Duodenal mucosa (tissue), 2 donors: ENCODE data around the gene MBOAT2.
"Not testable (repeated sequence)": the region's sequence is repeated elsewhere in the genome, so short reads cannot be mapped to it uniquely, and the experiment has no call there.

Experiments
- H3K27ac ChIP-seq: one replicate; pipeline ENCODE4 v1.7.0; 2013; ENCODE audit warnings: low read depth, low read length
- H3K27me3 ChIP-seq, 2 donors: one replicate each; pipeline ENCODE4 v1.7.0; 2013; ENCODE audit warnings: low read length in 2 of 2, control low read depth in 1 of 2; ENCODE audit not compliant: insufficient read depth in 2 of 2, control insufficient read depth in 1 of 2
- H3K36me3 ChIP-seq, 2 donors: one replicate each; pipeline ENCODE4 v1.7.0; 2013; ENCODE audit warnings: low read length in 2 of 2, control low read depth in 1 of 2; ENCODE audit not compliant: insufficient read depth in 2 of 2, control insufficient read depth in 1 of 2
- H3K4me1 ChIP-seq, 2 donors: one replicate each; pipeline ENCODE4 v1.7.0; 2013; ENCODE audit warnings: low read length in 2 of 2, control low read depth in 1 of 2; ENCODE audit not compliant: insufficient read depth in 2 of 2, control insufficient read depth in 1 of 2
- H3K4me3 ChIP-seq, 2 donors: one replicate each; pipeline ENCODE4 v1.7.0; 2013; ENCODE audit warnings: low read length in 2 of 2, low read depth in 1 of 2
- H3K9ac ChIP-seq, 2 donors: one replicate each; pipeline ENCODE4 v1.7.0; 2013; ENCODE audit warnings: low read length in 2 of 2, low read depth in 1 of 2
- H3K9me3 ChIP-seq, 2 donors: one replicate each; pipeline ENCODE4 v1.7.0; 2013; ENCODE audit warnings: low read length in 2 of 2, control low read depth in 1 of 2; ENCODE audit not compliant: control insufficient read depth in 1 of 2

Gene MBOAT2

GRCh38 chr2:8932702-8933101 lies 70.8 kb downstream of the MBOAT2 start:
- Histone ChIP-seq H3K4me1 (no peaks in the 10 kb centered on the region), H3K9me3 (no peaks in the 10 kb centered on the region), H3K27me3 (no peaks in the 10 kb centered on the region), H3K27ac (no peak overlapping the region), H3K36me3 (no peaks in the 10 kb centered on the region), H3K9ac (no peak overlapping the region), H3K4me3 (no peak overlapping the region)

DNA sequence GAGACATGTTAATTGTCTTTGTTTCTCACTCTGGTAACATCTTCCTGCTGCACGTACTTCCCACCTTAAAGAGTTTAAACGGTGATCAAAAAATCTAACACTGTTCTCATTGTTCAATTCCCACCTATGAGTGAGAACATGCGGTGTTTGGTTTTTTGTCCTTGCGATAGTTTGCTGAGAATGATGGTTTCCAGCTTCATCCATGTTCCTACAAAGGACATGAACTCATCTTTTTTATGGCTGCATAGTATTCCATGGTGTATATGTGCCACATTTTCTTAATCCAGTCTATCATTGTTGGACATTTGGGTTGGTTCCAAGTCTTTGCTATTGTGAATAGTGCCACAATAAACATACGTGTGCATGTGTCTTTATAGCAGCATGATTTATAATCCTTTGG lies 73.3 kb downstream of the MBOAT2 start:
- not testable (repeated sequence) for H3K4me3 ChIP-seq, H3K9me3 ChIP-seq, H3K4me1 ChIP-seq, H3K27me3 ChIP-seq, H3K27ac ChIP-seq, H3K36me3 ChIP-seq, H3K9ac ChIP-seq

GRCh38 chr2:8929128-8929527 lies 74.4 kb downstream of the MBOAT2 start:
- H3K9ac ChIP-seq, result no peak overlapping the region
- H3K9me3 ChIP-seq, result no peaks in the 10 kb centered on the region
- no peak overlapping the region for H3K27ac ChIP-seq
- no peaks in the 10 kb centered on the region for H3K4me1 ChIP-seq
- H3K4me3 ChIP-seq, result no peak overlapping the region
- no peaks in the 10 kb centered on the region for H3K36me3 ChIP-seq
- no peaks in the 10 kb centered on the region for H3K27me3 ChIP-seq

DNA sequence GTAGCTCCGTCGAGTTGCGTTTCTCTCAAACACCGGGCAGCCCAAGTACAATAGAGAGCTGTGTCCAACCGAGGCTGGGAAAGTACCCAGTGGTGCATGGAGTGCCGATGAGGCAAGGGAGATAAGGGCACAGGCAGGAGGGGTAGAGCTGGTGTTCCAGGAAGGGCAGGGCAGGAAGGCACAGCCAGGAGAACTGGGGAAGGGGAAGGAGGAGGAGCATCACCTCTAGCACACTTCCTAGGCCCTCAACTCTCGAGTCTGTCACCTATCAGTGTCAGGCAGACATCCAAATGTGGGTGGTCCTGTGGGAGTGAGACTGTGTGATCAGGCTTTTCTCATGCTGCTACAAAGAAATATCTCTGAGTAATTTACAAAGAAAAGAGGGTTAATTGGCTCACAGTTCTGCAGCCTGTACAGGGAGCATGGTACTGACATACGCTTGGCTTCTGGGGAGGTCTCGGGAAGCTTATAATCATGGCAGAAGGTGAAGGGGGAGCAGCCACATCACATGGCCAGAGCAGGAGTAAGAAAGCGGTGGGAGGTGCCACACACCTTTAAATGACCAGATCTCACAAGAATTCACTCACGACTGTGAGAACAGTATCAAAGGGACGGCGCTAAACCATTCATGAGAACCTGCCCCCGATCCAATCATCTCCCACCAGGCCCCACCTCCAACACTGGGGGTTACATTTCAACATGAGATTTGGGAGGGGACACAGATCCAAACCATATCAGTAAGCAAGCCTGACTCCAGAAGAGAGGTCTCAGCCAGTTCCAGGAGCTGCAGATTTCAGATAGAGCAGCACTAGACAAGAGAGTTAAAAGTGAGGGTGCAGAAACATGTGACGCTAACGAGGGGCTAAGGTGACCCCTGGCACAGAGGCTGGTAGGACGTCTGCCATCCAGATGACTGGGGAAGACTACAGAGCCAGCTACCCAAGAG lies 75.7 kb downstream of the MBOAT2 start:
- no peaks in the 10 kb centered on the region for H3K27me3 ChIP-seq
- H3K36me3 ChIP-seq, result no peaks in the 10 kb centered on the region
- H3K4me3 ChIP-seq, result no peak overlapping the region
- H3K27ac ChIP-seq, result no peak overlapping the region
- H3K4me1 ChIP-seq, result no peaks in the 10 kb centered on the region
- no peaks in the 10 kb centered on the region for H3K9me3 ChIP-seq
- H3K9ac ChIP-seq, result no peak overlapping the region

DNA sequence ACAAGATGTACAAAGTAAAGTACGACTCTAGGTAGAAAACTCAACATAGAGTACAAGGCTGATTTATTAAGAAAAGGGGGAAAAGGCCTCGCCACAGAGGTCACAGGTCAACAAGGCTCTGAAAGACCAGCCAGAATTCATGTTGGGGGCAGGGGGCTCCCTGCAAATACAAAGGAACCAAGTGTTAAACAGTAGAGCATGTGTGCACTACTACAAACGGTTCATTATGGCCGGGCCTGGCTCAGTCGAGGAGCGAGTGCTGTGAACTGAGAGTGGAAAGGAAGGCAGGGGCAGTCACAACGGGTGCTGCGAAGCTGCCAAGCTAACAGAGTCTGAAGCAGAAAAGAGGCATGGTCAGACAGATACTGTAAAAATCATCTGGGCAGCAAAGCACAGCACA lies 77.1 kb downstream of the MBOAT2 start:
- no peak overlapping the region for H3K9ac ChIP-seq
- H3K4me1 ChIP-seq, result no peaks in the 10 kb centered on the region
- no peak overlapping the region for H3K4me3 ChIP-seq

GRCh38 chr2:8925411-8925810 lies 78.1 kb downstream of the MBOAT2 start:
- no peak overlapping the region for H3K9ac ChIP-seq
- H3K4me3 ChIP-seq, result no peak overlapping the region
- H3K4me1 ChIP-seq, result no peaks in the 10 kb centered on the region
- H3K27ac ChIP-seq, result no peak overlapping the region
- H3K36me3 ChIP-seq, result no peaks in the 10 kb centered on the region
- no peaks in the 10 kb centered on the region for H3K27me3 ChIP-seq
- no peaks in the 10 kb centered on the region for H3K9me3 ChIP-seq

More for the DNA sequence above, 77.1 kb downstream of the MBOAT2 start:
- H3K27me3 ChIP-seq, result no peaks in the 10 kb centered on the region
- no peak overlapping the region for H3K27ac ChIP-seq
- H3K9me3 ChIP-seq, result no peaks in the 10 kb centered on the region
- no peaks in the 10 kb centered on the region for H3K36me3 ChIP-seq

GRCh38 chr2:8923183-8923582 lies 80.3 kb downstream of the MBOAT2 start:
- Histone ChIP-seq H3K9me3 (no peaks in the 10 kb centered on the region), H3K36me3 (no peaks in the 10 kb centered on the region), H3K9ac (no peak overlapping the region), H3K27me3 (no peaks in the 10 kb centered on the region), H3K4me3 (no peak overlapping the region), H3K27ac (no peak overlapping the region), H3K4me1 (peaks cover 6 to 8% of the 10 kb centered on the region in 2 donors)

DNA sequence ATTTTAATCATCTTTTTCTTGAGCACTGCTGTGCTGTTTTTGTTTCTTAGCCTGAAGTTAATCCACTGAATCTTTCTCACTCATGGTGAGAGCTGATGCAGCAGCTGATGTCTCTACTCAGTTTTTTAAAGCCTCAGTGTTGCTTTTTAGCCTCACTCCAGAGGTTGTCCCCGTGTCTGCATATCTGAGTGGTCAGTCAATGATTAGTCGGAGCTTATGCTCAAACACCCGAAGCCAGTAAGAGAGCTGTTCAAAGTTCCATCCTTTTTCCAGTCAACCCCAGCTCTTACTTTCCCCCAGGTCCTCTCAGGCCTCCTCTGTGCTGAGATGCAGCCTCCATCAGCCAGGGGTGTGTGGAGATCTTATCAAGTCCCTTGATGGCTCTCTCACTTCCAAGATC lies 81.1 kb downstream of the MBOAT2 start:
- no peak overlapping the region for H3K4me3 ChIP-seq

GRCh38 chr2:8918412-8918811 lies 85.1 kb downstream of the MBOAT2 start:
- no peaks in the 10 kb centered on the region for H3K9me3 ChIP-seq
- no peaks in the 10 kb centered on the region for H3K36me3 ChIP-seq
- no peaks in the 10 kb centered on the region for H3K27me3 ChIP-seq
- peaks cover 10 to 12% of the 10 kb centered on the region in 2 donors for H3K4me1 ChIP-seq
- no peak overlapping the region for H3K27ac ChIP-seq
- no peak overlapping the region for H3K9ac ChIP-seq
- H3K4me3 ChIP-seq, result no peak overlapping the region

More for the DNA sequence above, 81.1 kb downstream of the MBOAT2 start:
- Histone ChIP-seq H3K4me1 (peaks cover 10 to 12% of the 10 kb centered on the region in 2 donors), H3K27me3 (no peaks in the 10 kb centered on the region), H3K9me3 (no peaks in the 10 kb centered on the region), H3K36me3 (no peaks in the 10 kb centered on the region), H3K9ac (no peak overlapping the region), H3K27ac (no peak overlapping the region)

DNA sequence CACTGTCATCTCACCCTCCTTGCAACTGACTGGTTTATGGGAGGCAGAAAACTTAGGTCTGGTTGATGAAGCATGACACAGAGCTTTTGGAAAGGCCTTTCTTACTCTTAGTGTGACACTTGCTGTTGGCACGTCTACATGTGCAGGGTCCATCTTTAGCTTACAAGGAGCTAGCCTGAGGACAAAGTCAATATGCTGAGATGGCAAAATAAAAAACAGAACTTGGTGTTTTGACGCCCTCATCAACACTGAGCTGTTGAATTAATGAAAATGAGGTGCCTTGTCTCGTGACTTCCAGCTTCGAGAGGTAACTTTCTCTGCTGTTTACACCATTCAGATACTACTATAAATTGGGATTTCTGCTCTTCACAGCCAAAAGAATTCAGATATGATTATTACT lies 87.5 kb downstream of the MBOAT2 start:
- Histone ChIP-seq H3K36me3 (no peaks in the 10 kb centered on the region), H3K27ac (no peak overlapping the region), H3K9me3 (peaks cover 0 to under 1% of the 10 kb centered on the region in 2 donors), H3K27me3 (no peaks in the 10 kb centered on the region), H3K9ac (no peak overlapping the region), H3K4me1 (peaks cover 10 to 12% of the 10 kb centered on the region in 2 donors), H3K4me3 (no peak overlapping the region)
